ENCODE data around the gene LONRF3.
A peak's percentile ranks its signal among the peaks of the same experiment; 100 is the strongest.

Gene LONRF3
- total RNA-seq = 27.1 to 74.1 (median 45.6) reads per million in 18 experiments

DNA sequence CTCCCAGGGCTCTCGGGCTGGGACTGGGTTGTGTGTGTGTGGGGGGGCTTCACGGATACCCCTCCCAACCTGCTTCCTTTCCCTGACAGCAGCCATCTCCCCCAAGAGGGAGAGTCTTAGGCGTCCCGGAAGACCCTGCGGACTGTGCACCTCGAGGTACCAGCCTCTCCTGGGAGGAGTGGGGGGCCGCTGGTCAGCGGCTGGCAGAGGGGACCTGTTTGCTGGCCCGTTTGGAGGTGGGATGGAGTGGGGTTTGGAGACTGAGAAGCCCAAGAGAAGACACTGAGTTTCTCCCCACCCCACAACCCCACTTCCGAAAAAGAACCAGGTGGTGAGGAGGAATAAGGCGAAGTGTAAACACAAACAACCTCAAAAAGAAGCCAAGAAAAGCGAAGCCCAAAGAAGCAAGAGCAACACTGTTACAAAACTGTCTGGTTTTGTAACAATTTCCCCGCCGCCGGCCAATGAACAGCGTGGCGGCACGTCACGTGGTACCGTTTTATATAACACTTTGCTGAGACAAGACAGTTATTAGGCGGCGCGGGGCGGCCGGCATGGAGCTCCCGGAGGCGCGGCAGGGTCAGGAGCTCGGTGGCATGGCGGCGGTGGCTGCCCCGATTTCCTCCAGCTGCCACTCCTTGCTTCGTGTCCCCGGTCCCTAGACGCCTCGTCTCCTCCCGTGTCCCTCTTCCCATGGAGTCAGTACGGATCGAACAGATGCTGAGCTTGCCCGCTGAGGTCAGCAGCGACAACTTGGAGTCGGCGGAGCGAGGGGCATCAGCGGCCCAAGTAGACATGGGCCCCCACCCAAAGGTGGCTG, at the start of gene LONRF3:
TSS of gene LONRF3 (plus strand) at position 531 of the 820 bp plus-strand sequence. CDS start at position 694, 163 bp downstream.
- DNase-seq = peak; percentile 86 to 89

DNA sequence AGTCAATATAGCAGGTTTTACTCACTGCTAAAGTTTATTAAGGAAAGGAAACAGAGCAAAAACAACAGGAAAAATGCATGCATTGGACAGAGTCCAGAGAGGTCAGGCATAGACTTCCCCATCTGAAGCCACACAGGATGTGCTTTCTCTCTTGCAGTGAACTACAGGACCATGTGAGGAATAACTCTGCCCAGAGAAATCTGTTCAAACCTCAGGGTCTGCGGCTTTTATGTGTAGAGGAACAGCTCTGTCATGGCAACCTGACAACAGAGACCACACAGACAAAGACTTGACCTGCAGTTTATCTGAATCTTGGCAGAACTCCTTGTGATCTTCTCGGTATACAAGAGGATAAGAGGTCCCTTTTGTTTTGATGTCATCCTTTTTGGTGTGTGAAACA, 46.3 kb upstream of the LONRF3 start:
- no peak for DNase-seq

DNA sequence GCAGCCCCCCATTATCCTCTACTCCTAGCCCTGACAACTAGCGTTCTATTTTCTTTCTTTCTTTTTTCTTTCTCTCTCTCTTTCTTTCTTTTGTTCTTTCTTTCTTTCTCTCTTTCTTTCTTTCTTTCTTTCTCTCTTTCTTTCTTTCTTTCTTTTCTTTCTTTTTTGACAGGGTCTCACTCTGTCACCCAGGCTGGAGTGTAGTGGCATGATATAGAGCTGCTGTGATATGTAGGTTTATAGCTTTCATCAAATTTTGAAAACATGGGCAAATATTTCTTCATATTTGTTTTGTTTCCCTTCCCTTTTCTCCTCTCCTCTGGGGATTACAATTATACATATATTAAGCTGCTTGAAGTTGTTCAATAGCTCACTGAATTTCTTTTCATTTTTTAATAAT, 39.1 kb upstream of the LONRF3 start:
- no peak for DNase-seq

DNA sequence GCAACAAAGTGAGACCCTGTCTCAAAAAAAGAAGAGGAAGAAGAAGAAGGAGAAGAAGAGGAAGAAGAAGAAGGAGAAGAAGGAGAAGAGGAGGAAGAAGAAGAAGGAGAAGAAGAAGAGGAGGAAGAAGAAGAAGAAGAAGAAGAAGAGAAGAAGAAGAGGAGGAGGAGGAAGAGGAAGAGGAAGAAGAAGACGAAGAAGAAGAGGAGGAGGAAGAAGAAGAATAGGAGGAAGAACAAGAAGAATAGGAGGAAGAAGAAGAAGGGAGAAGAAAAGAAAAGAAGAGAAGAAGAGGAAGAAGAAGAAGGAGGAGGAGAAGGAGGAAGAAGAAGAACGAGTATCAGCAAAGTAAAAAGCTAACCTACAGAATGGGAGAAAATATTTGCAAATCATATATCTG, 33.3 kb upstream of the LONRF3 start:
- no peak for DNase-seq

DNA sequence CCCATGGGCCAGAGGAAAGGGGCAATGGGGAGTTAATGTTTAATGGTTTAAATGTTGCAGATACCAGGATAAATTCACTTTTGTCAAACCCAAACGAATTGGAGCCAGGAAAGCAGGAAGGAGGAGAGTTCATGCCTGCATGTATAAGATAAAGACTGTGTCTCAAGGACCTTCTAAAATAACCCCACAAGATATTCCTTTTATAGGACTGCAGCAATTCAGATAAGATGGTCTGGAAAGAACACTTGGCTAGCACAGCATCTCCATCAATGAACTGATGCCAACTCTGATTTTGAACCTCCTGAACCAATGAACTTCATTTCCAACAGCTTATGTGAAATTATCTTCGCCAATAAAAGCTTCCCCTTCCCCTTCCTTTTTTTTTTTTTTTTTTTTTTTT, 31.3 kb upstream of the LONRF3 start:
- no peak for DNase-seq

DNA sequence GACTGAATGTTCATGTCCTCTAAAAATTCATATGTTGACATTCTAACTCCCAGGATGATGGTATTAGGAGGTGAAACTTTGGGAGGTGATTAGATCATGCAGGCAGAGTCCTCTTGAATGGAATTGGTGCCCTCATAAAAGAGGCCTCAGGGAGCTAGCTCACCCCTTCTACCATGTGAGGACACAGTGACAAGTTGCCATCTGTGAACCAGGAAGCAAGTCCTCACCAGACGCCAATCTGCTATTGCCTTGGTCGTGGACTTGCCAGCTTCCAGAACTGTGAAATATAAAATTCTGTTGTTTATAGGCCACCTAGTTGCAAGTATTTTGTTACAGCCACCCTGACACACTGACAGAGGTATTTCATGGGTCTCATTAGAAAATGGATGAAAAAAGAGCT, 28.5 kb upstream of the LONRF3 start:
- no peak for DNase-seq

DNA sequence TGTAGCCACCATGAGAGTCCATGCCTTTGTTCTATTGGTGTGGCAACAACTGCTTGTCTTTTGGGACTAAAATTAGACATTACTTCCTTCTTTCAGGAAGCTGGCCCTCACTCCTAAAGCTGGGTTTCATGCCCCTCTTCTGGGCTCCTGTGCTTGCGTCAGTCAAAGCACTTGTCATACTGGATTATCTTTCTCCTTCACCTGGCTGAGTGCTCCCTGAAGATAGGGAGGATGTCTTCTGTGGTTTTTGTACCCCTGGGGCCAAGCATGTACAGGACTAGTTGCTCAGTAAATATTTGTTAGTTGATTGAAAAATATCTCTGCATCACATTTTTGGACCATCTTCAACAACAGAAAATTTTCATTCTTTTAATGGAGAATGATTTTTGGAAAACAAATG, 26.1 kb upstream of the LONRF3 start:
- no peak for DNase-seq

DNA sequence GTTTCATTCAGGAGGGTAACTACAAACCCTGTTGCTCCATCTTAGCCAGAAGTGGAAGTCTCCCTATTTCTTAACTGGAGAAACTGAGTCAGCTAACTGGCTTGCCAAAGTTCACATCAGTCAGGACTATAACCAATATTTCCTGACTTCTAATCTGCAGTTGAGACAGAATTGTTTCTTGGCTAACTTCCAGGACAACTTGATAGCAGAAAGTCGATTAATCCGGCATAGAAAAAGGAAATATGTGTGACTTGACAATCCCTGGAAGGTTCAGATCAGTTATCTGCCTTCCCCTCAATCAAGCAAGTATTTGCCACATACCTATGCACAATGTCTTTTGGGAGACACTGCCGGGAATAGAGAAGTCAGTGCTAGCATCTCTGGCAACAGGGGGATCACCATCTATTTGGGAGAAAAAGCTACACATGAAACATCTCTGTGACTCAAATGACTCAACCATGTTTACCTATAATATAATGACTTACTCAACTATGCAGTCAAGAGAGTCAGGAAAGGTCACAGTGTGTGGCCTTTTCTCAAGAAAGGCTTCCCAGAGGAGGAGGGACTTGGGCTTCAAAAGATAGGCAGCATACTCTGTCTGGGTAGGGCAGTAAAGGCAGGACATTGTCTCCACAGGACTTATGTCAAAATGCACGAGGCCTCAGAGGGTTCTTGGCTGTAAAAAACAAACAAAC, 12.4 kb upstream of the LONRF3 start:
- no peak for DNase-seq

DNA sequence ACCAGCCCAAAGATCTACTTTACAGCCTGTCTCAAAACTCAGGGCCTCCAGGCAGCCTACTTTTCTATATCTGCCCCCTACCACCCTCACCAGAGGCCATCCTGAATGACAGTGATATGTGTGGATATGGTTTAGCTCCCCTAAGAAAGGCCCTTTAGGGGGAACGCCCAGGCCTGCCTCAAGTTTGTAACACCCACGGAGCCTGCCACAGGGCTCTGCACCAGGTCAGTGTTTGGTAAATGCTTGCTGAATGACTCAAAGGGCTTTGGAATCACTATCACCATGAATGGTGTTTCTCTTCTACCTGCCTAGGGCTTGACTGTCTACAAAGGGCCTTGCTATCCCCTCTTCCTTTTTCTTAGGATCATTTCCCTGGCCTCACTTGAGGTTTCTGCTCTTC, 11.3 kb upstream of the LONRF3 start:
- no peak for DNase-seq

DNA sequence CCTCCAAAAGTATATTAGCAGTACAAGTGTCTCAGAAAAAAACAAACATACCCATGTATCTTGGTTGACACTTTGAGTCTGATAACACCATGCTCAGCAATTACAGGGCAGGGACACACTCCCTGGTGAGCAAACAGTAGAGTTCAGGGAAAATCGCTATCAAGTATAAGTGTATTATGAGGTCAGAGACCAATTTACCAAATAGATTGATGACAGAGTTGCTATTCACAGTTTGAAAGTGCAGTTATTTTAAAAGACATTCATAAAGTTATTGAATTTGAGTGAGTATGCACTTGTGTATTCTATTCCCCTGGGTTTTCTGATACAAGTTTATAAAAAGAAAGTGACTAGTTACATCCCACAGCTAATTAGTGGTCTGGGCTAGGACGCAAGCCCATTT, 10.2 kb upstream of the LONRF3 start:
- no peak for DNase-seq

DNA sequence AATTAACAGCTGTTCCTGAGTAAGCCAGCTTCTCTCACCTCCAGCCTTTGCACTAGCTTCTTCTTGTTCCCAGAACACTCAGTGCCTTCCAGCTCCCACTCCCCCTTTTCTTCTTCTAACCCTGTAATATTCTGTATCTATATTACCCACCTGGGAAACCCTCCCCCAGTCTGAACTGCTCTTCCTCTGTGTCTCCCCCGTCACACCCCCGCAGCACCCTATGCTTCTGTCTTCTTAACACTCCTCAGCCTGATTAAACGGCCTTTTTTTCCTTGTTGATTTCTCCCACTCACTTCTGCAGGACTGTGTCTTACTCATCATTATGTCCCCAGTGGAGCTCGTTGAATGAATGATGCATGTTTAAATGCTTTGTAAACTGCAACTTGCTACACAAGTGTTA, 9.0 kb upstream of the LONRF3 start:
- DNase-seq = no peak

DNA sequence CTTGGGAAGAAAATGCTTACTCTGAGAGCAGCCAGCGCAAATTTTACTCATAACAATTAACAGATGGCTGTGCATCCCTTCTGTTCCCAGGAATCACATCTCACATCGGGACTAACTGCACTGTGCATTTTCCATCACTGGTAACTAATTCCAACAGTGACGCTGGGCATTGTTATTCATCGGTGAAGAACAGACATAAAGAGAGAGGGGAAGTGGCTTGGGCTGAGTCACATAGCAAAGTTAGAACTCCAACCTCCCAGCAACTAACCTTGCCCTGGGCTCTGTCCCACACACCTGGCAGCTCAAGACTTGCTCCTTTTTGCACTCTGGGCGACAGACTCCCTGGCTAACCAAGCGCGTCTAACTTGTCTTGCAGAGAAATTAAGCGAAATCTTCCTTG, 6.4 kb upstream of the LONRF3 start:
- no peak for DNase-seq

DNA sequence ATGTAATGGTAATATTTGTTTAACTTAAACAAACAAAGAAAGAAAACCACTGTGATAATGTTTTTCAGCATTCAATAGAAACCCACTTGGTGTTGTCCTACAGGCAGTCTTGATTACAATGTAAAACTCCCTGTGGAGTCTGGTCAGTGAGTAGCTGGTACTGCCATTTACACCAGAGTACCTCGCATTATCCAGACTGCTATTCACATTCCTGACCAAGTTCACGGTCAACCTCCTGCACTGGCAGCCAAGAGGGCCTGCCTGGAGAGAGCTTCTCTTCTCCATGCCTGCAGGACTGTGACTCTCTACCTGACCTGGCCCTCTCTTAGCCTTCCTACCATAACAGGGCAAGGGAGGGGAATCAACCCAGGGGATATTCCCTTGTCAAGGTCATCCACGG, 2.9 kb upstream of the LONRF3 start:
- DNase-seq = no peak

DNA sequence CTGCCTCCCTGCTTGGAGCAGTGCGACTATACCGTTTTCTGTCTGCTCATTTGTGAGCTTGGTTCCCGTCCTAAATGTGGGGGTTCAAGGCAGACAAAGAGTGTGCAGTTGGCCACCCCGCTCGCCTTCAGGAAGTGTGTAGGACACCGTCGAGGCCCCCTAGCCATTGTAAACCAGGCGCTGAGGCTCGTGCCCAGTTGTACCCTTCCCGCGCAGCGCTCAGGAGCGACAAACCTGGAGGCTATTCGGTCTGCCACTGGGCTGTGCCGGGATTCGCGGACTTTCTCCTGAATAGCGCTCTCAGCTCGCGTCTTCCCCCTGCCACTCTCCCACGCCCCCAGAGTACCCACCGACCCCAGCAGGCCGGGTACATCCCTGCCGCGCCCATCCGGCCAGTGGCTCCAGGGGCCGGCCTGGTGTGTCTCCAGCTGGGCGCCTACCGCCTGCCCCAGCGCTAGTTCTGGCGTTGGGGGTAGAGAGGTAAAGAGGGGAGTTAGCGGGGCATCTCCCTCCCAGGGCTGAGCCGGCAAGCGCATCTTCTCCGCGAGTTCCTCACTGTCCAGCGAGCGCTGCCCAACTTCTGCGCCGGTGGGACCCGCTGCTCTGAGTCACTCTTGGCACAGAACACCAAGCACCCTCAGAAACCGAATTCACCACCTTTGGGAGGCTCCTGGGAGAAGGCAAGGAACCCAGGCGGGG, 880 bp upstream of the LONRF3 start:
- DNase-seq = peak in 1 of 2 donors; percentile 16

DNA sequence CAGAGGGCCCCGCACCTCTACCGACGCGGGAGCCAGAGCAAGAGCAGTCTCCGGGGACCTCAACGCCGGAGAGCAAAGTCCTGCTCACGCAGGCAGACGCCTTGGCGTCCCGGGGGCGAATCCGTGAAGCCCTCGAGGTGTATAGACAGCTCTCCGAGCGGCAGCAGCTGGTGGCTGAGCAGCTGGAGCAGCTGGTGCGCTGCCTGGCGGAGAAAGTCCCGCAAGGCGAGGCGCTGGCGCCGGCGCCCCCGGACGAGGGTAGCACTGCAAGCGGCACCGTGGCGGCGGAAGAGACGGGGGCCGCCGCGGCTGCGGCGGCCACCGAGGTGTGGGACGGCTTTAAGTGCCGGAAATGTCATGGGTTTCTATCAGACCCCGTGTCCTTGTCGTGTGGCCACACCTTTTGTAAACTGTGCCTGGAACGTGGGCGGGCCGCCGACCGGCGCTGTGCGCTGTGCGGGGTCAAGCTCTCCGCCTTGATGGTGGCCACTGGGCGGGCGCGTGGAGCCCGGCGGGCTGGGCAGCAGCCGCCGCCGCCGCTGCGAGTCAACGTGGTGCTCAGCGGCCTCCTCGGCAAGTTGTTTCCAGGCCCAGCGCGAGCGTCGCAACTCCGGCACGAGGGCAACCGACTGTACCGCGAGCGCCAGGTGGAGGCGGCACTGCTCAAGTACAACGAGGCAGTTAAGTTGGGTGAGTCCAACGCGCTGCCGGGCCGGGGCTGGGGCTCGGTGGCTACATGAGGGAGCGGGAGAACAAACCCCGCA, 672 bp downstream of the LONRF3 start:
- peak; percentile 41 to 73 for DNase-seq

DNA sequence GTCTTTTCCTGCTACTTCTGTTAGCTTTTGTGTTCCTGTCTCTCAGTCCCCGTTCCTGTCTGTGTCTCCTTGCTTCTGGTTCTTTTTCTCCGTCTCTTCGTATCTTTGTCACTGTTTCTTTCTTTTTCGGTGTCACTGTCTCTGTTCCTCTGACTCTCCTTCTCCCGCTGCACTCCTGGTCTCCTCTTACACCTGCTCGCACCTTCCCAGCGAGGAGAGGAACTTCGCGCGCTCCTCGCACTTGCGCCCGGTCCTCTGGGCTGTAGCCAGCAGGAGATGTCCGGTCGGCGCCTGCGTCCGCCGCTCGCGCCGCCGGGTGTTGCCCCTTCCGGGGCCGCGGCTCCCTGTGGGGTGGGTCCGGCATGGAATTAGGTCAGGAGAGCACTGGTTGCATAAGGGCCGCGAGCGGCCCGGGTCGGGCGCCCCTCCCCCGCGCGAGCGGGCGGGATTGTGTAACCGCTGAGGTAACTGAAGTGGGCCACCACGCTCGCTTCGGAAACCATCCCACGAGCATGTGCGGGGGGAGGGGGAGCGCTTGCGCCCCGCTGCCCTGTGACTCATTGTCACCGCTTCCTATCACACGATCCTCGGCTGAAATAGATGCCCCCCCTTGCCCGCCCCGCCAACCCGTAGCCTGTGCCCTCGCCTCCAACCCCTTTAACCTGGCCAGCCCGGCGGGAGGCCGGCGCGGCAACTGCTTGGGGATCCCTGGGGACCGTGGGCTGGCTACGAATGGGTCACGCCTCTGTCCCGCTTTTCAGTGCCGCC, 1.6 kb downstream of the LONRF3 start:
- DNase-seq = peak; percentile 91 to 93

DNA sequence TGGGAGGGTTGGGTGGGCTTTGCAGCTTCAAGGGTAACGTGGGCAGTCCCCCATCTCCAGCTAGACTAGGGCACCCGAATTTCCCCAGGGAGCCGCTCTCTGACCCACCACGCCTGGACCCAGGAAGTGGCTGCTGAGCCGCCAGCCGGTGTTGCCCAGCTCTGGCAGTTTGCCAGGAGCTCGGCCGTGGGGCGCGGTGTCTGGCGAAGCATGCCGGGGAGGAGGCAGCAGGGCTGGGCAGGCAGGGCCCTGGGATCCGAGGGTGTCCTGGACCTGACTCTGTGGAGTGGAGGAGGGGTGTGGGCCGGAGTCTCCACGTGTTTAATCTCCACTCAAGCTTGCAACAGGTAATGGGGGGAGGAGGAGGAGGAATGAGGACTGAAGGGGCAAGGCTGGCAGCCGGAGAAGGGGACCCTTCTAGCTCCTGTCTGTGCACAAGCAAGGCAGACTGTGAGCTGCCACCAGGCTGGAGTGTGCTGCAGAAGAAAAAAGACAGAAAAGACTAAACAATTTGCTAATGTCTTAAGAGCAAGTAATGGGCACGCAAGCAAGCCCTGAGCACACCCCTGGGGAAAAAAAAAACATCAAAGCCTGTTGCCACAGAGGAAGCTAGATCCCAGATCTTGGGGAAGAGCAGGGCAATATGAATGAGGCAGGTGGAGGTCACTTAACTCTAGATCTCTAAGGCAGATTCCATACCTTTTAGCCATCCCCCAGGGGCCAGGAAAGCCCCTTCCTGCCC, 2.4 kb downstream of the LONRF3 start:
- DNase-seq = peak; percentile 58 to 60

DNA sequence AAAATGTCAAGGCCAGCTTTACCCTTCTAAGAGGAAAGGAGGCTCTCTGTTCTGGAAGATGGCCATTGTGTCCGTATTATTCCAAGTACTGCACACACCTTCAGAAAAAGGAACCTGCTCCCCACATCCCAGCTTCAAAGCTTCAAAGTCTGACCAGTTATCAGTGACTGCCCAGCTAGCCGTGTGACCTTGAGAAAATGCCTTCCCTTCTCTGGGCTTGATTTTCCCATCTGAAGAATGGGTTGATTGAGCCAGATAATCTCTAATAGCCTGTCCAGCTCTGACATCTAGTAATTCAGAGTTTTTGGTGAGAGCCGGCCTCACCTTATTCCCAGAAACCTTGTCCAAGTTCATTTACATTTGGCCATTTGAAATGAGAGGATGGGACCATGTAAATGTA, 3.0 kb downstream of the LONRF3 start:
- DNase-seq = no peak

DNA sequence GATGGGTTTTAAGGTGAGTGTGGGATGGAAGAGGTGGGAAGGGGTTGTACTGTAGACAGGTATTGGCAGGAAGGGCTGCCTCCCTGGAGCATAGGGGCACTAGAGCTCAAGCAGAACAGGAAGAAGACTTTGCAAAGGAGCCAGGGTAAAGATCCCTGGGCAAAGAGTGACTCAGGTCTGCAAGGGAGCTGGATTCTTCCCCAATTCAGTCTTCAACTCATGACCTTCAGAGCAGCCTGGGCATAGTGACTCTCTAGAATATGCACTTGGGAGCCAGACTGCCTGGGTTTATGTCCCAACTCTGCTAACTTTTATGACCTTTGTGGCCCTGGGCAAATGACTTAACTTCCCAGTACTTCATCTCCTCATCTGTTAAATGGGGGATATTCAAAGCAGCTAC, 4.0 kb downstream of the LONRF3 start:
- DNase-seq = peak; percentile 58 to 60

DNA sequence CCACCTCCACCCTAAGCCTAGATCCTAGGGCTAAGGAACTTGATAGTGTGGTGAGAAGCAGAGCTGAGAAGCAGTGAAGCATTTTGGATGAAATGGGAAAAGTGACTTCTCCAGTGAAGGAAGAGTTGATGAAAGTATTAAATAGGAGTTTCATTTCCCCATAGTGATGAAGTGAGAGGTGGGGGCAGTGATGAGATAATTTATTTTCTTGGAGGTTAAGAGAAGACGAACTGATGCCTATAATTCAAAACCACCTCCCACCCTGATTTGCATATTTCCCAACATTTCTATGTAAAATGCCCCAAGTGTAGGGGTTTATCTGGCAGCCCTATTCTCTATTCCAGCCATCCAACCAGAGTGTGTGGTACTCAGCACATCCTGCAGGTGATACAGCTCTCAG, 6.3 kb downstream of the LONRF3 start:
- no peak for DNase-seq

DNA sequence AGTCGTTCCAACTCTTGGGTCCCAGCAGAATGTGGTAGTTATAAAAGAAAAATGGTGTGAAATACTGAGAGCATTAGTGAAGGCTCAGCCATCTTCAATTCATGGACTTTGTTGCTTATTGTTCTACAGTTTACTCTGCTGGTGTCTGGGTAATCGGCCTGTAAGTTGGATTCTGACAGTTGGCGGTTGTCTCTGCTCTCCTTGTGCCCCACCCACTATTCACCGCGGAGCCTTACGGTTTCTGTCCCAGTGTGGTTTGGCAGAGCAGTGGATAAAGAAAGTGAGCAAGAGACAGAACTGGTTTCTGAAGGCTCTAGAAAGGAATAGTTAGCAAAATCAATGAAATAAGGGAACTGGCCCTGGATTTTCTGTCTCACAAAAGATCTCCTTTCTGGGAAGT, 9.1 kb downstream of the LONRF3 start:
- no peak for DNase-seq

Data from inflammatory macrophage (primary cell).